RWPE2 (cell line): Measurements from ENCODE around the gene KMT5B.

Experiments
- ATAC-seq: fragments of 200-7000 bp; cut with Tn5 transposase; 3 replicates; pipeline ENCODE4 v1.9.1; 2021; ENCODE audit warnings: low read depth
- DNase-seq: peaks from one replicate; pipeline ENCODE4 v3.0.0-alpha.2; 2020; ENCODE audit warnings: low spot score
- H3K27ac ChIP-seq: fragments of 450-650 bp; 2 replicates; pipeline ENCODE4 v1.5.1; 2017; ENCODE audit warnings: mild to moderate bottlenecking; ENCODE audit not compliant: poor library complexity, severe bottlenecking
- H3K27me3 ChIP-seq: fragments of 250-450 bp; sonication (Bioruptor Pico); 2 replicates; pipeline ENCODE4 v1.5.1; 2021; ENCODE audit warnings: mild to moderate bottlenecking, moderate library complexity; ENCODE audit not compliant: insufficient read depth, poor library complexity, severe bottlenecking
- H3K36me3 ChIP-seq: fragments of 250-450 bp; sonication (Bioruptor Pico); 2 replicates; pipeline ENCODE4 v1.5.1; 2020; ENCODE audit warnings: low read depth, mild to moderate bottlenecking, moderate library complexity
- H3K4me1 ChIP-seq: fragments of 250-450 bp; sonication (Bioruptor Pico); 2 replicates; pipeline ENCODE4 v1.5.1; 2021; ENCODE audit warnings: mild to moderate bottlenecking, moderate library complexity; ENCODE audit not compliant: insufficient read depth, poor library complexity, severe bottlenecking
- H3K4me3 ChIP-seq: fragments of 250-450 bp; sonication (Bioruptor Pico); 2 replicates; pipeline ENCODE4 v1.5.1; 2021; ENCODE audit warnings: mild to moderate bottlenecking, moderate library complexity; ENCODE audit not compliant: severe bottlenecking
- H3K9me3 ChIP-seq: fragments of 250-450 bp; sonication (Bioruptor Pico); 2 replicates; pipeline ENCODE4 v1.5.1; 2021; ENCODE audit warnings: mild to moderate bottlenecking, moderate library complexity; ENCODE audit not compliant: severe bottlenecking
- CTCF ChIP-seq: fragments of 450-650 bp; IDR thresholded peaks from one replicate; pipeline ENCODE4 v1.5.1; 2017; ENCODE audit warnings: mild to moderate bottlenecking, moderate library complexity; ENCODE audit not compliant: poor library complexity, severe bottlenecking

The KMT5B gene

GRCh38 chr11:68231621-68232020, 18.5 kb upstream of the KMT5B start:
- H3K36me3 ChIP-seq: no peaks in the 10 kb centered on the region
- H3K9me3 ChIP-seq: no peaks in the 10 kb centered on the region
- H3K4me1 ChIP-seq: no peaks in the 10 kb centered on the region
- no peaks in the 10 kb centered on the region for H3K27me3 ChIP-seq
- ATAC-seq: no peak
- no peak for DNase-seq
- no peak overlapping the region for H3K27ac ChIP-seq
- H3K4me3 ChIP-seq: no peak overlapping the region
- no peak for TF ChIP-seq CTCF

GRCh38 chr11:68229601-68230000, 16.5 kb upstream of the KMT5B start:
- Histone ChIP-seq H3K4me3 (no peak overlapping the region), H3K27ac (no peak overlapping the region), H3K36me3 (no peaks in the 10 kb centered on the region), H3K9me3 (no peaks in the 10 kb centered on the region), H3K4me1 (no peaks in the 10 kb centered on the region), H3K27me3 (no peaks in the 10 kb centered on the region)
- TF ChIP-seq CTCF: no peak
- ATAC-seq: no peak
- no peak for DNase-seq

DNA sequence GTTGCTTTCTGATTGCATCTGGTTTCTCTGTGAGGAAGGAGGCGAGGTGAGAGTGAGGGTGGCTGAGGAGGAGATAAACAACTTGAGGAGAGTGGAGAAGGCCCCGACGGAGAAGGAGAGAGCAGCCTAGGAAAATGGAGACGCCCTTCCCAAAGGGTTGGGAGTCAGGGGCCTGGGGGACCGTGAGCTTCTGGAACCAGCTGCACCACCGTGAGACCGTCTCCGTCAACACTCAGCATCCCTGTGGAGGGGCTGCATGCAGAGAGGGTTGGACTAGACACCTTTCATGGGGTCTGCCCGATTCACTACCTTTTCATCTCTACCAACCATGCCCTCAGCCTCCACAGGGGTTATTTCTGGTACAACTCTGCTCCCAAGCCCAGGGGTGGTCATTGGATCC, 13.3 kb upstream of the KMT5B start:
- H3K27me3 ChIP-seq: no peaks in the 10 kb centered on the region
- H3K27ac ChIP-seq: no peak overlapping the region
- H3K4me3 ChIP-seq: no peak overlapping the region
- H3K9me3 ChIP-seq: no peaks in the 10 kb centered on the region
- DNase-seq: no peak
- TF ChIP-seq CTCF: no peak
- H3K36me3 ChIP-seq: no peaks in the 10 kb centered on the region
- no peaks in the 10 kb centered on the region for H3K4me1 ChIP-seq
- no peak for ATAC-seq

GRCh38 chr11:68224606-68225005, 11.5 kb upstream of the KMT5B start:
- H3K4me1 ChIP-seq: no peaks in the 10 kb centered on the region
- no peaks in the 10 kb centered on the region for H3K27me3 ChIP-seq
- no peak for TF ChIP-seq CTCF
- H3K4me3 ChIP-seq: no peak overlapping the region
- ATAC-seq: no peak
- no peaks in the 10 kb centered on the region for H3K9me3 ChIP-seq
- no peak for DNase-seq
- no peak overlapping the region for H3K27ac ChIP-seq
- H3K36me3 ChIP-seq: no peaks in the 10 kb centered on the region

- no peaks in the 10 kb centered on the region for H3K27me3 ChIP-seq
- H3K9me3 ChIP-seq: no peaks in the 10 kb centered on the region
- TF ChIP-seq CTCF: no peak
- ATAC-seq (no peak), DNase-seq (no peak)
- no peaks in the 10 kb centered on the region for H3K36me3 ChIP-seq
- no peak overlapping the region for H3K27ac ChIP-seq
- H3K4me3 ChIP-seq: no peak overlapping the region
- H3K4me1 ChIP-seq: no peaks in the 10 kb centered on the region
These were observed 10.2 kb upstream of the KMT5B start for GRCh38 chr11:68223275-68223674.
